ENCODE results near the gene BABAM2.

BABAM2 gene

GRCh38 chr2:28283861-28284260 is 393.3 kb downstream of the BABAM2 start:
- no peak for ATAC-seq (ENCODE audit: insufficient read depth, low read depth)
- no peak for DNase-seq
- no peaks in the 10 kb centered on the region for H3K9me3 ChIP-seq (ENCODE audit: insufficient read depth, low read length, severe bottlenecking)
- TF ChIP-seq CTCF (IDR thresholded peaks at IDR 0.05; ENCODE audit: borderline replicate concordance, extremely low read depth, low read length, poor library complexity, severe bottlenecking) (no peak), EZH2 (IDR thresholded peaks at IDR 0.05; ENCODE audit: borderline replicate concordance, low read depth, low read length, severe bottlenecking) (no peak)
- H3K79me2 ChIP-seq (ENCODE audit: insufficient read depth, low read length) = no peaks in the 10 kb centered on the region
- no peaks in the 10 kb centered on the region for H3K4me1 ChIP-seq (ENCODE audit: insufficient read depth, low read length)
- no peaks in the 10 kb centered on the region for H3K27me3 ChIP-seq (ENCODE audit: insufficient read depth, low read length, poor library complexity)
- no peak overlapping the region for H3K4me2 ChIP-seq (ENCODE audit: insufficient read depth, low read length)
- no peaks in the 10 kb centered on the region for H3K36me3 ChIP-seq (ENCODE audit: insufficient read depth, low read length)
- no peak overlapping the region for H3K4me3 ChIP-seq (ENCODE audit: low read depth in 1 of 2, low read length in 2 of 2)
- no peak overlapping the region for H2AFZ ChIP-seq (ENCODE audit: low read depth, low read length)
- H3K9ac ChIP-seq (ENCODE audit: low read depth, low read length) = no peak overlapping the region
- H4K20me1 ChIP-seq (ENCODE audit: insufficient read depth, low read length) = no peaks in the 10 kb centered on the region
- H3K27ac ChIP-seq (ENCODE audit: low read length) = no peak overlapping the region

- no peak overlapping the region for H3K27ac ChIP-seq (ENCODE audit: low read length)
- no peak for TF ChIP-seq EZH2 (IDR thresholded peaks at IDR 0.05; ENCODE audit: borderline replicate concordance, low read depth, low read length, severe bottlenecking)
- no peaks in the 10 kb centered on the region for H3K27me3 ChIP-seq (ENCODE audit: insufficient read depth, low read length, poor library complexity)
- no peaks in the 10 kb centered on the region for H3K36me3 ChIP-seq (ENCODE audit: insufficient read depth, low read length)
- H3K4me1 ChIP-seq (ENCODE audit: insufficient read depth, low read length) = no peaks in the 10 kb centered on the region
- no peaks in the 10 kb centered on the region for H3K79me2 ChIP-seq (ENCODE audit: insufficient read depth, low read length)
- no peak for ATAC-seq (ENCODE audit: insufficient read depth, low read depth)
- no peak overlapping the region for H2AFZ ChIP-seq (ENCODE audit: low read depth, low read length)
- DNase-seq = no peak
- no peak overlapping the region for H3K4me2 ChIP-seq (ENCODE audit: insufficient read depth, low read length)
- no peak overlapping the region for H3K4me3 ChIP-seq (ENCODE audit: low read depth in 1 of 2, low read length in 2 of 2)
- no peaks in the 10 kb centered on the region for H4K20me1 ChIP-seq (ENCODE audit: insufficient read depth, low read length)
- H3K9ac ChIP-seq (ENCODE audit: low read depth, low read length) = no peak overlapping the region
- H3K9me3 ChIP-seq (ENCODE audit: insufficient read depth, low read length, severe bottlenecking) = no peaks in the 10 kb centered on the region
Measured at GRCh38 chr2:28286678-28287077, 396.1 kb downstream of the BABAM2 start.

GRCh38 chr2:28287256-28287915 is 396.9 kb downstream of the BABAM2 start:
- no peak overlapping the region for H2AFZ ChIP-seq (ENCODE audit: low read depth, low read length)
- H3K9ac ChIP-seq (ENCODE audit: low read depth, low read length) = no peak overlapping the region
- no peak for ATAC-seq (ENCODE audit: insufficient read depth, low read depth)
- no peaks in the 10 kb centered on the region for H3K36me3 ChIP-seq (ENCODE audit: insufficient read depth, low read length)
- H4K20me1 ChIP-seq (ENCODE audit: insufficient read depth, low read length) = no peaks in the 10 kb centered on the region
- DNase-seq = no peak
- TF ChIP-seq EZH2 (IDR thresholded peaks at IDR 0.05; ENCODE audit: borderline replicate concordance, low read depth, low read length, severe bottlenecking) (no peak), CTCF (IDR thresholded peaks at IDR 0.05; ENCODE audit: borderline replicate concordance, extremely low read depth, low read length, poor library complexity, severe bottlenecking) (no peak)
- no peaks in the 10 kb centered on the region for H3K27me3 ChIP-seq (ENCODE audit: insufficient read depth, low read length, poor library complexity)
- H3K4me2 ChIP-seq (ENCODE audit: insufficient read depth, low read length) = no peak overlapping the region
- H3K4me3 ChIP-seq (ENCODE audit: low read depth in 1 of 2, low read length in 2 of 2) = no peak overlapping the region
- H3K4me1 ChIP-seq (ENCODE audit: insufficient read depth, low read length) = no peaks in the 10 kb centered on the region
- no peaks in the 10 kb centered on the region for H3K9me3 ChIP-seq (ENCODE audit: insufficient read depth, low read length, severe bottlenecking)
- no peaks in the 10 kb centered on the region for H3K79me2 ChIP-seq (ENCODE audit: insufficient read depth, low read length)
- no peak overlapping the region for H3K27ac ChIP-seq (ENCODE audit: low read length)

- Histone ChIP-seq H3K4me3 (ENCODE audit: low read depth in 1 of 2, low read length in 2 of 2) (no peak overlapping the region), H3K27me3 (ENCODE audit: insufficient read depth, low read length, poor library complexity) (no peaks in the 10 kb centered on the region)
Measured at GRCh38 chr2:28288620-28289019, 398.1 kb downstream of the BABAM2 start.

More at GRCh38 chr2:28288620-28289019, 398.1 kb downstream of the BABAM2 start:
- H3K9me3 ChIP-seq (ENCODE audit: insufficient read depth, low read length, severe bottlenecking) = no peaks in the 10 kb centered on the region
- no peak overlapping the region for H3K4me2 ChIP-seq (ENCODE audit: insufficient read depth, low read length)
- no peaks in the 10 kb centered on the region for H3K36me3 ChIP-seq (ENCODE audit: insufficient read depth, low read length)
- no peak overlapping the region for H3K27ac ChIP-seq (ENCODE audit: low read length)
- H2AFZ ChIP-seq (ENCODE audit: low read depth, low read length) = no peak overlapping the region
- H3K79me2 ChIP-seq (ENCODE audit: insufficient read depth, low read length) = no peaks in the 10 kb centered on the region
- no peak overlapping the region for H3K9ac ChIP-seq (ENCODE audit: low read depth, low read length)
- no peaks in the 10 kb centered on the region for H3K4me1 ChIP-seq (ENCODE audit: insufficient read depth, low read length)
- no peaks in the 10 kb centered on the region for H4K20me1 ChIP-seq (ENCODE audit: insufficient read depth, low read length)
- DNase-seq (no peak), ATAC-seq (ENCODE audit: insufficient read depth, low read depth) (no peak)
- no peak for TF ChIP-seq EZH2 (IDR thresholded peaks at IDR 0.05; ENCODE audit: borderline replicate concordance, low read depth, low read length, severe bottlenecking)
- TF ChIP-seq CTCF (IDR thresholded peaks at IDR 0.05; ENCODE audit: borderline replicate concordance, extremely low read depth, low read length, poor library complexity, severe bottlenecking) = no peak

Measured in DND-41 (cell line).